ENCODE data around the gene DPP10.

Gene DPP10

GRCh38 chr2:114609203-114609602 lies 166.8 kb downstream of the DPP10 start:
- DNase-seq (ENCODE audit: low read depth) = no peak

- no peak for DNase-seq (ENCODE audit: low read depth)
Observed at GRCh38 chr2:114609801-114610200, 167.4 kb downstream of the DPP10 start.

GRCh38 chr2:114610677-114611076 lies 168.2 kb downstream of the DPP10 start:
- DNase-seq (ENCODE audit: low read depth) = no peak

- no peak for DNase-seq (ENCODE audit: low read depth)
Observed at GRCh38 chr2:114614592-114614991, 172.2 kb downstream of the DPP10 start.

- DNase-seq (ENCODE audit: low read depth) = no peak
Observed at GRCh38 chr2:114628481-114628880, 186.0 kb downstream of the DPP10 start.

- no peak for DNase-seq (ENCODE audit: low read depth)
Observed at GRCh38 chr2:114631146-114631545, 188.7 kb downstream of the DPP10 start.

GRCh38 chr2:114642166-114642770 lies 199.8 kb downstream of the DPP10 start:
- no peak for DNase-seq (ENCODE audit: low read depth)

GRCh38 chr2:114642988-114643553 lies 200.6 kb downstream of the DPP10 start:
- DNase-seq (ENCODE audit: low read depth) = no peak

GRCh38 chr2:114651933-114652332 lies 209.5 kb downstream of the DPP10 start:
- no peak for DNase-seq (ENCODE audit: low read depth)

- no peak for DNase-seq (ENCODE audit: low read depth)
Observed at GRCh38 chr2:114659880-114660279, 217.4 kb downstream of the DPP10 start.

- DNase-seq (ENCODE audit: low read depth) = no peak
Observed at GRCh38 chr2:114661971-114662939, 219.8 kb downstream of the DPP10 start.

GRCh38 chr2:114668415-114668814 lies 226.0 kb downstream of the DPP10 start:
- no peak for DNase-seq (ENCODE audit: low read depth)

- DNase-seq (ENCODE audit: low read depth) = no peak
Observed at GRCh38 chr2:114683251-114683650, 240.8 kb downstream of the DPP10 start.

- DNase-seq (ENCODE audit: low read depth) = no peak
Observed at GRCh38 chr2:114684403-114684802, 242.0 kb downstream of the DPP10 start.

- DNase-seq (ENCODE audit: low read depth) = no peak
Observed at GRCh38 chr2:114685102-114685501, 242.7 kb downstream of the DPP10 start.

GRCh38 chr2:114688241-114688640 lies 245.8 kb downstream of the DPP10 start:
- no peak for DNase-seq (ENCODE audit: low read depth)

- no peak for DNase-seq (ENCODE audit: low read depth)
Observed at GRCh38 chr2:114698520-114698919, 256.1 kb downstream of the DPP10 start.

- no peak for DNase-seq (ENCODE audit: low read depth)
Observed at GRCh38 chr2:114699423-114699944, 257.0 kb downstream of the DPP10 start.

- no peak for DNase-seq (ENCODE audit: low read depth)
Observed at GRCh38 chr2:114700440-114700839, 258.0 kb downstream of the DPP10 start.

- no peak for DNase-seq (ENCODE audit: low read depth)
Observed at GRCh38 chr2:114709936-114710850, 267.8 kb downstream of the DPP10 start.

- DNase-seq (ENCODE audit: low read depth) = no peak
Observed at GRCh38 chr2:114714313-114714712, 271.9 kb downstream of the DPP10 start.

GRCh38 chr2:114717049-114717448 lies 274.6 kb downstream of the DPP10 start:
- DNase-seq (ENCODE audit: low read depth) = no peak
